ENCODE measurements around the gene ITGB2.
"Not testable (repeated sequence)": the region's sequence is repeated elsewhere in the genome, so short reads cannot be mapped to it uniquely, and the experiment has no call there.

The ITGB2 gene

GRCh38 chr21:44883250-44883649 lies 37.4 kb downstream of the ITGB2 start:
- H3K9ac ChIP-seq (ENCODE audit: low read depth, low read length, poor library complexity), result no peak overlapping the region
- no peak overlapping the region for H3K23ac ChIP-seq (ENCODE audit: low read depth, low read length, poor library complexity)
- H3K4me2 ChIP-seq (ENCODE audit: insufficient read depth, low read length, poor library complexity, severe bottlenecking), result no peak overlapping the region
- no peaks in the 10 kb centered on the region for H3K4me1 ChIP-seq (ENCODE audit: control insufficient read depth in 2 of 2, insufficient read depth in 1 of 2, low read depth in 1 of 2, low read length in 2 of 2)
- no peak overlapping the region for H2BK120ac ChIP-seq (ENCODE audit: low read depth, low read length)
- H2BK15ac ChIP-seq (ENCODE audit: low read length), result no peak overlapping the region
- H3K14ac ChIP-seq (ENCODE audit: low read length), result no peak overlapping the region
- no peaks in the 10 kb centered on the region for H3K36me3 ChIP-seq (replicated peaks in 1 of 2; ENCODE audit: control insufficient read depth in 2 of 2, insufficient read depth in 2 of 2, low read length in 2 of 2)
- no CpG with 5 or more reads among the region's 11 CpGs for WGBS, 2 donors (ENCODE audit: extremely low coverage in 2 of 2, insufficient read length in 2 of 2, insufficient replicate concordance in 1 of 2)
- no peak overlapping the region for H3K27ac ChIP-seq (replicated peaks; ENCODE audit: low read length)
- peaks cover 0 to 55% (median 0%) of the 10 kb centered on the region in 3 experiments for H3K27me3 ChIP-seq (ENCODE audit: control insufficient read depth in 3 of 3, insufficient read depth in 3 of 3, low read depth in 1 of 3, low read length in 3 of 3)
- H4K91ac ChIP-seq (ENCODE audit: low read depth, low read length, poor library complexity), result no peak overlapping the region
- H2BK12ac ChIP-seq (ENCODE audit: low read length), result peak overlapping the region; percentile 41
- peaks cover 4% of the 10 kb centered on the region for H3K79me1 ChIP-seq (ENCODE audit: low read depth, low read length)
- DNase-seq (ENCODE audit: low spot score), result no peak
- no peaks in the 10 kb centered on the region for H3K9me3 ChIP-seq (replicated peaks in 1 of 2; ENCODE audit: control insufficient read depth in 2 of 2, insufficient read depth in 1 of 2, low read depth in 1 of 2, low read length in 2 of 2)
- no peak overlapping the region for H2BK5ac ChIP-seq (ENCODE audit: low read length)
- no peak overlapping the region for H3K4ac ChIP-seq (ENCODE audit: low read length)
- no peak overlapping the region for H2AFZ ChIP-seq (ENCODE audit: low read length)
- H3K18ac ChIP-seq (ENCODE audit: low read length), result no peak overlapping the region
- H2AK5ac ChIP-seq (ENCODE audit: low read depth, low read length), result no peak overlapping the region
- no peak overlapping the region for H3K4me3 ChIP-seq (ENCODE audit: low read length in 2 of 2)
- no peak overlapping the region for H4K8ac ChIP-seq (ENCODE audit: low read depth, low read length)

DNA sequence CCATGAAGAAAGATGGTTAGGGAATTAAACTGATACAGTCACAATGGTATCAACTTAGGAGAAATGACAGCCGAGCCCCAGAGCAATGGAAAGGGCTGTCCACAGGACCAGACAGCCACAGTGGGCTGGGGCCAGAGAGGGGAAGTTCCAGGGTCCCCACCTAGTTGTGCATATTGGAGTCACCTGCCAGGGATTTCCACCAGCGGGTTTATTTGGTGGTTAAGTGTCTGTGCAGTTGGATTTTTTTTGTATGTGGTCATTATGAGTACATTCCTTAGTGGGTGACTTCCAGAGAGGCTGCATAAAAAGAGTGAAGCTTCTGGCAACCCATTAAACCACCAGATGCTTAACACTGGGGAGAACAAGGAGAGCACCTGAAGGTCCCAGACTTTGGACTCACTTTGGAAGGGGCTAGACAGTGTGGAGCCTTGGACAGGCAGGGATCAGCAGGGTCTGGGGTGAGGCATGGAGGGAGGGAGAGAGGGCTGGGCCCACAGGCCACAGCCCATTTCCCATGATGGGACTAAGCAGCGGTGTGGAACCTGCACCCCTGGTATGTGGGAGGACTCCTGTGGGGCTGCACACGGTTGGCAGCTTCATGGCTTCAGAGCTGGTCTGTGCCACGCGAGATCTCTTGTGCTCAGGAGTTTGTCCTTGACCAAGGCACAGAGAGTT lies 39.4 kb downstream of the ITGB2 start:
- Histone ChIP-seq H3K4me1 (ENCODE audit: control insufficient read depth in 2 of 2, insufficient read depth in 1 of 2, low read depth in 1 of 2, low read length in 2 of 2) (no peaks in the 10 kb centered on the region), H2AK5ac (ENCODE audit: low read depth, low read length) (no peak overlapping the region), H3K4me3 (ENCODE audit: low read length in 2 of 2) (peak overlapping the region in 1 of 2 donors; percentile 41), H3K27me3 (ENCODE audit: control insufficient read depth in 3 of 3, insufficient read depth in 3 of 3, low read depth in 1 of 3, low read length in 3 of 3) (peaks cover 0 to 42% (median 2%) of the 10 kb centered on the region in 3 experiments), H2AFZ (ENCODE audit: low read length) (no peak overlapping the region), H3K14ac (ENCODE audit: low read length) (no peak overlapping the region), H3K79me1 (ENCODE audit: low read depth, low read length) (peaks cover 4% of the 10 kb centered on the region), H4K8ac (ENCODE audit: low read depth, low read length) (no peak overlapping the region), H2BK12ac (ENCODE audit: low read length) (no peak overlapping the region), H3K4ac (ENCODE audit: low read length) (no peak overlapping the region), H3K9ac (ENCODE audit: low read depth, low read length, poor library complexity) (no peak overlapping the region), H3K27ac (replicated peaks; ENCODE audit: low read length) (no peak overlapping the region), H3K36me3 (replicated peaks in 1 of 2; ENCODE audit: control insufficient read depth in 2 of 2, insufficient read depth in 2 of 2, low read length in 2 of 2) (no peaks in the 10 kb centered on the region), H3K23ac (ENCODE audit: low read depth, low read length, poor library complexity) (peak overlapping the region; percentile 51), H3K18ac (ENCODE audit: low read length) (no peak overlapping the region), H2BK120ac (ENCODE audit: low read depth, low read length) (no peak overlapping the region), H2BK15ac (ENCODE audit: low read length) (no peak overlapping the region), H4K91ac (ENCODE audit: low read depth, low read length, poor library complexity) (no peak overlapping the region), H3K4me2 (ENCODE audit: insufficient read depth, low read length, poor library complexity, severe bottlenecking) (no peak overlapping the region), H2BK5ac (ENCODE audit: low read length) (no peak overlapping the region), H3K9me3 (replicated peaks in 1 of 2; ENCODE audit: control insufficient read depth in 2 of 2, insufficient read depth in 1 of 2, low read depth in 1 of 2, low read length in 2 of 2) (no peaks in the 10 kb centered on the region)
- no CpG with 5 or more reads among the region's 6 CpGs for WGBS, 2 donors (ENCODE audit: extremely low coverage in 2 of 2, insufficient read length in 2 of 2, insufficient replicate concordance in 1 of 2)
- DNase-seq (ENCODE audit: low spot score), result no peak

- peaks cover 0 to 39% (median 7%) of the 10 kb centered on the region in 3 experiments for H3K27me3 ChIP-seq (ENCODE audit: control insufficient read depth in 3 of 3, insufficient read depth in 3 of 3, low read depth in 1 of 3, low read length in 3 of 3)
- H3K9ac ChIP-seq (ENCODE audit: low read depth, low read length, poor library complexity), result no peak overlapping the region
Measured at GRCh38 chr21:44880405-44881197, 40.1 kb downstream of the ITGB2 start.

GRCh38 chr21:44879238-44879637 lies 41.5 kb downstream of the ITGB2 start:
- not testable (repeated sequence) for H3K4ac ChIP-seq (ENCODE audit: low read length); H2BK5ac ChIP-seq (ENCODE audit: low read length); H4K91ac ChIP-seq (ENCODE audit: low read depth, low read length, poor library complexity); H3K79me1 ChIP-seq (ENCODE audit: low read depth, low read length); H3K4me2 ChIP-seq (ENCODE audit: insufficient read depth, low read length, poor library complexity, severe bottlenecking); H3K9me3 ChIP-seq (replicated peaks in 1 of 2; ENCODE audit: control insufficient read depth in 2 of 2, insufficient read depth in 1 of 2, low read depth in 1 of 2, low read length in 2 of 2); H2BK12ac ChIP-seq (ENCODE audit: low read length); H3K14ac ChIP-seq (ENCODE audit: low read length); H3K27ac ChIP-seq (replicated peaks; ENCODE audit: low read length); H3K18ac ChIP-seq (ENCODE audit: low read length); H4K8ac ChIP-seq (ENCODE audit: low read depth, low read length); H3K4me3 ChIP-seq (ENCODE audit: low read length in 2 of 2); H3K36me3 ChIP-seq (replicated peaks in 1 of 2; ENCODE audit: control insufficient read depth in 2 of 2, insufficient read depth in 2 of 2, low read length in 2 of 2); H3K23ac ChIP-seq (ENCODE audit: low read depth, low read length, poor library complexity); H2BK15ac ChIP-seq (ENCODE audit: low read length); H2AFZ ChIP-seq (ENCODE audit: low read length); H3K9ac ChIP-seq (ENCODE audit: low read depth, low read length, poor library complexity); H2BK120ac ChIP-seq (ENCODE audit: low read depth, low read length); H2AK5ac ChIP-seq (ENCODE audit: low read depth, low read length); H3K4me1 ChIP-seq (ENCODE audit: control insufficient read depth in 2 of 2, insufficient read depth in 1 of 2, low read depth in 1 of 2, low read length in 2 of 2); DNase-seq (ENCODE audit: low spot score)
- WGBS, 2 donors (ENCODE audit: extremely low coverage in 2 of 2, insufficient read length in 2 of 2, insufficient replicate concordance in 1 of 2), result no CpG with 5 or more reads among the region's 8 CpGs
- peaks cover 9 to 48% (median 21%) of the 10 kb centered on the region in 3 experiments for H3K27me3 ChIP-seq (ENCODE audit: control insufficient read depth in 3 of 3, insufficient read depth in 3 of 3, low read depth in 1 of 3, low read length in 3 of 3)

More at GRCh38 chr21:44880405-44881197, 40.1 kb downstream of the ITGB2 start:
- Histone ChIP-seq H2BK15ac (ENCODE audit: low read length) (no peak overlapping the region), H3K79me1 (ENCODE audit: low read depth, low read length) (peaks cover 4% of the 10 kb centered on the region), H3K4me2 (ENCODE audit: insufficient read depth, low read length, poor library complexity, severe bottlenecking) (no peak overlapping the region), H2AK5ac (ENCODE audit: low read depth, low read length) (no peak overlapping the region), H3K9me3 (replicated peaks in 1 of 2; ENCODE audit: control insufficient read depth in 2 of 2, insufficient read depth in 1 of 2, low read depth in 1 of 2, low read length in 2 of 2) (no peaks in the 10 kb centered on the region), H3K4me3 (ENCODE audit: low read length in 2 of 2) (no peak overlapping the region), H4K91ac (ENCODE audit: low read depth, low read length, poor library complexity) (no peak overlapping the region), H2AFZ (ENCODE audit: low read length) (no peak overlapping the region), H3K18ac (ENCODE audit: low read length) (no peak overlapping the region), H3K36me3 (replicated peaks in 1 of 2; ENCODE audit: control insufficient read depth in 2 of 2, insufficient read depth in 2 of 2, low read length in 2 of 2) (no peaks in the 10 kb centered on the region), H2BK120ac (ENCODE audit: low read depth, low read length) (no peak overlapping the region), H3K23ac (ENCODE audit: low read depth, low read length, poor library complexity) (no peak overlapping the region), H3K4ac (ENCODE audit: low read length) (no peak overlapping the region), H2BK12ac (ENCODE audit: low read length) (no peak overlapping the region), H3K14ac (ENCODE audit: low read length) (no peak overlapping the region), H3K27ac (replicated peaks; ENCODE audit: low read length) (no peak overlapping the region), H3K4me1 (ENCODE audit: control insufficient read depth in 2 of 2, insufficient read depth in 1 of 2, low read depth in 1 of 2, low read length in 2 of 2) (no peaks in the 10 kb centered on the region), H2BK5ac (ENCODE audit: low read length) (no peak overlapping the region), H4K8ac (ENCODE audit: low read depth, low read length) (no peak overlapping the region)
- no CpG with 5 or more reads among the region's 8 CpGs for WGBS, 2 donors (ENCODE audit: extremely low coverage in 2 of 2, insufficient read length in 2 of 2, insufficient replicate concordance in 1 of 2)
- no peak for DNase-seq (ENCODE audit: low spot score)
